Measurements from ENCODE around the gene DNAJC13.
A peak's percentile ranks its signal among the peaks of the same experiment; 100 is the strongest.

The DNAJC13 gene

DNA sequence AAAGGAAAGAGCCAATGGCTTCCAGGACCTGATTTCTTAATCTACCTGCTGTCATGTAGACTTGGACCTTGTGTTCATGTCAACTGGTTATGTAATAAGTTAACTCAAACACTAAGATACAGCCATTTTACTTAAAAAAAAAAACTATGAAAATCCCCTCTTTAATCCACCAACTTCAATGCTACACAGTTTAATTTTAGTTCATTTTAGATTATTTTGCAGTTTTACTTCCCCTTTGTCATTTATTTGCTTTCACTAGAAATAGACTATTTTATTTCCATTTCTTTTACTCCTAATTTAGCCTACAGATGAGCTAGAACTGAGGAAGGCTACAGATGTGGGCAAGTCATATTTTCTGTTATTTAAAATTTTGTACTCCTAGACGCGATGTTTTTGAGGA, 10.7 kb upstream of the DNAJC13 start:
- in situ Hi-C loops (cut with HindIII; ENCODE audit: low sequenced_read_pairs), result no loop called here
- H3K4me3 ChIP-seq (ENCODE audit: low read depth, low read length), result no peak overlapping the region
- TF ChIP-seq CTCF (IDR thresholded peaks at IDR 0.05; ENCODE audit: low read depth, low read length), result no peak
- DNase-seq (ENCODE audit: low read depth, low spot score), result no peak

GRCh38 chr3:132407025-132407424, 10.3 kb upstream of the DNAJC13 start:
- H3K4me3 ChIP-seq (ENCODE audit: low read depth, low read length), result no peak overlapping the region
- in situ Hi-C loops (cut with HindIII; ENCODE audit: low sequenced_read_pairs), result no loop called here
- DNase-seq (ENCODE audit: low read depth, low spot score), result no peak
- TF ChIP-seq CTCF (IDR thresholded peaks at IDR 0.05; ENCODE audit: low read depth, low read length), result no peak

DNA sequence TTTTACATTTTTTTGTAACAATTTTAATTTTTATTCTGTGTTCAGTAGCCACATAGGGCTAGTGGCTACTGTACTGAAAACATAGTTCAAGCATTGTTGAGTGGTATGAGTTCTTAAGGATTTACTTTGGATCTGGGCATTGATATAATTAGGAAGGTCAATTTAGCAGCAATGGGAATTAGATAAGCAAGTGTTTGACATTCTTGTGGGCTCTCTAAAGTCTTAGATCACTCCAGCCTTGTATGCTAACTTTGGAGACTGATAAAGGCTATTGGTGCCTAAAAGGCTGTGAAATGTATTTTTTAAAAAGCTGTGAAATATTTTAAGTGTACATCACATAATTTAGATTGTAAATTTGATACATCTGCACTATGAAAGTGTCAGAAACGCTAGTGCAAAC, 2.5 kb upstream of the DNAJC13 start:
- no peak for DNase-seq (ENCODE audit: low read depth, low spot score)
- in situ Hi-C loops (cut with HindIII; ENCODE audit: low sequenced_read_pairs), result no loop called here
- no peak for TF ChIP-seq CTCF (IDR thresholded peaks at IDR 0.05; ENCODE audit: low read depth, low read length)
- H3K4me3 ChIP-seq (ENCODE audit: low read depth, low read length), result no peak overlapping the region

- in situ Hi-C loops (cut with HindIII; ENCODE audit: low sequenced_read_pairs), result no loop called here
- DNase-seq (ENCODE audit: low read depth, low spot score), result no peak
- no peak for TF ChIP-seq CTCF (IDR thresholded peaks at IDR 0.05; ENCODE audit: low read depth, low read length)
- no peak overlapping the region for H3K4me3 ChIP-seq (ENCODE audit: low read depth, low read length)
Observed at GRCh38 chr3:132416161-132416560, 1.1 kb upstream of the DNAJC13 start.

- TF ChIP-seq CTCF (IDR thresholded peaks at IDR 0.05; ENCODE audit: low read depth, low read length), result no peak
- in situ Hi-C loops (cut with HindIII; ENCODE audit: low sequenced_read_pairs), result no loop called here
- peak overlapping the region; percentile 100 for H3K4me3 ChIP-seq (ENCODE audit: low read depth, low read length)
- peak; percentile 77 for DNase-seq (ENCODE audit: low read depth, low spot score)
Observed at GRCh38 chr3:132417695-132418411, 551 bp downstream of the DNAJC13 start.

DNA sequence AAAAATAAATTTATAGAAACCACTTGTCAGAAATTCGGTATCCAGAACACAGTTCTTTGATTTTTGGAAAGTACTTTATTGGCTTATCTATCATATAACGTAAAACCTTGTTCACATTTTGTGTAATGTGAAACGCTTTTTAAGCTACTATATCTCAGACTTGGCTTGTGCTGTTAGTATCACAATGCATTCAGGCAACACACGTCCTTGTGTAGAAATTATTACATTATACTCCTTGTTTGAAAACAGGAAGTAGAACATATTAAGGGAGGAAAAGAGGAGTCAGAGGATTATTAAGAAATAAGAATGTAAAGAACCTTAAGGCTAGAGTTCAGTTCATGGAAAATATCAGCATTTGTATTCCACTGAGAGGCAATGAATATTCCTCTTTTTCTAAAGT, 1.6 kb downstream of the DNAJC13 start:
- DNase-seq (ENCODE audit: low read depth, low spot score), result peak; percentile 12
- in situ Hi-C loops (cut with HindIII; ENCODE audit: low sequenced_read_pairs), result no loop called here
- H3K4me3 ChIP-seq (ENCODE audit: low read depth, low read length), result peak overlapping the region; percentile 100
- TF ChIP-seq CTCF (IDR thresholded peaks at IDR 0.05; ENCODE audit: low read depth, low read length), result no peak
